Hematopoietic multipotent progenitor cell (in vitro differentiated cells): ENCODE data around the gene MCAT. TPM values are rescaled to one million over a fixed set of nuclear protein-coding genes. Genes with fewer than 3 reads are reported as not detected.

ENCODE experiments used
- DNase-seq, 3 donors: peaks; one replicate each; pipeline ENCODE4 v3.0.0-alpha.2; 2011 to 2015; ENCODE audit warnings: low read depth in 2 of 3, low spot score in 2 of 3
- total RNA-seq: library from RNA; depleted of rRNA; stranded (reverse); fragments of >200 nt; gene quantifications from one replicate; pipeline ENCODE4 v1.2.3, GENCODE V29; 2012

The MCAT gene
- total RNA-seq, 1 donor: 25.0 TPM

DNA sequence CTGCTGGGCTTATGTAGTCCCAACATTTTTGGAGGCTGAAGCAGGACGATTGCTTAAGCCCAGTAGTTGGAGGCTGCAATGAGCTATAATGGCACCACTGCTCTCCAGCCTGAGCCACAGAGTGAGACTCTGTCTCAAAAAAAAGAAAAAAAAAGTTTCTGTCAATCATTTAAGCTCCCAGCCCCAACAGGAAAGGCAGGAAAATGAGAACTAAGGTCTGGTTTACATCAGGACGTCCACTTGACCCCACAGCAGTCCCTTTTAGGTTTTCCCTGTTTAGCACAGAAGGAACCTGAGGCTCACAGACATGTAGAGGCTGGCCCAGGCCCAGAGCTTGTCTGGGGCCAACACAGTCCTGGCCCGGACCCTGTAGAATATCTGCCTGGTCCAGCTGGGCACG is 44.8 kb downstream of the MCAT start:
- DNase-seq: no peak

- no peak for DNase-seq
These were observed 46.8 kb downstream of the MCAT start for GRCh38 chr22:43096420-43096819.

GRCh38 chr22:43094551-43094950 is 48.6 kb downstream of the MCAT start:
- no peak for DNase-seq

- DNase-seq: peak in 1 of 3 donors; percentile 24
These were observed 49.1 kb downstream of the MCAT start for GRCh38 chr22:43094085-43094484.

DNA sequence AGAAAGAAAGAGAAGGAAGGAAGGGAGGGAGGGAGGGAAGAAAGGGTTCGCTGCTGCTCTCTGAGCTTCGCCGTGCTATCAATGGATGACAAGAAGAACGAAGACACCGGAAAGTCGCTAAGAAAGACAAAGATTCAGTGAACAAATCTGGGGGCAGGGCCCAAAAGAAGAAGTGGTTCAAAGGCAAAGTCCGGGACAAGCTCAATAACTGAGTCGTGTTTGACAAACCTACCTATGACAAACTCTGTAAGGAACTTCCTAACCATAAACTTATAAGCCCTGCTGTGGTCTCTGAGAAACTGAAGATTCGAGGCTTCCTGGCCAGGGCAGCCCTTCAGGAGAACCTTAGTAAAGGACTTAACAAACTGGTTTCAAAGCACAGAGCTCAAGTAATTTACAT is 51.1 kb downstream of the MCAT start:
- DNase-seq: peak in 1 of 3 donors; percentile 36

DNA sequence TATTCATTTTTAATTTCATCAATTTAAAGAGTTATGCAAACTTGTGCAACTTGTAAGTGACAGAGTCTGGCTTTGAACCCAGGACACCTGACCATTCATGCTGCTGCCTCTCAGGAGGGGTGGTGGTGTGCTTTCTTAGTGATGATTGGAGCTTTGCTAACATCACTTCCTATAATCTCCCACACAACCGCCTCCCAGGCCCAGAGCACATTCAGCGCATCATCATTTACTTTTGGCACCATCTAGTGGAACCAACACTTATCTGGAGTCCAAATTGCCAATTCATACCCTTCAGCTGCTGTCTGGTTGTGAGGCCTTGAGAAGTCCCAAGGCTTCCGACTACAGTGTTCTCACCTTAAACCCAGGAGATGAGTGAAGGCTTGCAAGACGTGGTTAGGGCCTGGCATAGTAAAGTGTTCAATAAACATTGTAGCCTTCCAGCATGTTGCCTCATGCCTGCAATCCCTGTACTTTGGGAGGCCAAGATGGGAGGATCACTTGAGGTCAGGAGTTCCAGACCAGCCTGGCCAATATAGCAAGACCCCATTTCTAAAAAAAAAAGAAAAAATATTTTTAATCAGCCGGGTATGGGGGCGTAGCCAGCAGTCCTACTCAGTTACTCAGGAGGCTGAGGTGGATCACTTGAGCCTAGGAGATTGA is 52.9 kb downstream of the MCAT start:
- peak; percentile 9 to 92 (median 85) for DNase-seq

DNA sequence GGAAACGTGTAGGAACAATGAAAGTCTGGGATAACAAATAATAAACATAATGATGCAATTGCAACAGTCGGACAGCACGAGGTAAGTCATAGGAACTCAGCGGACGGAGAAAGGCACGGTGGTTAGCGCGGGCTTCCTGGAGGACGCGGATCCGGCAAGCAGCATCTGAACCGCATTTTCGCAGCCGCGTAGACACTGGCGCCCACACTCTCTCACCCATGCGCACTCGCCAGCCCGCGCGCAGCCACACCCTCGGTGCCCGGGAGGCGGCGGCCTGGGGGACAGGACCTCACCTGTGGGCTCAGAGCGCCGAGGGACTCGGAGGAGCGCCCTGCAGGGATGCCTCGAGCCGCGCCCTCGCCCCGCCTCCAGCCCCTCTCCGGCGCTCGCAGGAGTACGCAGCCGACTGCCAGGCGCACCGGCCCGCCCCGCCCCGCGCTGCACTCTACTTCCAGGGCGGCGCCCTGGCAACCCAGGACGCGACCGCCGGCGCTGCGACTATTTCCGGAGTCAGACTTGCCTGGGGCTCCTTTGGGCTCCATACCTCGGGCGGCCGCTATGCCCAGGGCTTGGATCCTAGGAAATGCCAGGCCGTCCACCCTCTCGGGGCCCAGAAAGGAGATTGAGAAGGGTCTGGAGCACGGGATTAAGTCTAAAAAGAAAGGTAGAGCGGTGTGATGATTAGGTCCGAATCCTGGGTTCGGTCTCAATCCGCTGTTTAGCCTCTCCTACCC is 54.0 kb downstream of the MCAT start, which contains the start of gene TTLL1:
Gene TTLL1 (minus strand): TSS at position 408 of the 734 bp plus-strand sequence. CDS start 13,805 bp downstream, outside the sequence.
- DNase-seq: peak; percentile 61 to 86 (median 83)

DNA sequence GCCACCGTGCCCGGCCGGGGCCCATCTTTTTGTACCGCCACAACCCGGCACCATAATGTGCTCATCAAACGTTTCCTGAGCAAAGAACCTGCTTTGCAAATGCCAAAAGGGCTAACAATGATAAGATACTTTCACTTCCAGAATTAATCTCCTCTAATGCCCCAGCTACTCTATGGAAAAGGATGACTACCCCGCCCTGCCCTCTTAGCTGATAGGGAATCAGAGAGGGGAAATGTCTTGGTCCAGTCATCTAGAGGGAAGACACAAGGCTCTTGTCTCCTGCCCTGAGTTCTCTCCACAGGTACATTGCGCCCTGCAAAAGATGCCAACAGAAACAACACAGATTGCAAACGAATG is 54.6 kb downstream of the MCAT start:
- DNase-seq: no peak

DNA sequence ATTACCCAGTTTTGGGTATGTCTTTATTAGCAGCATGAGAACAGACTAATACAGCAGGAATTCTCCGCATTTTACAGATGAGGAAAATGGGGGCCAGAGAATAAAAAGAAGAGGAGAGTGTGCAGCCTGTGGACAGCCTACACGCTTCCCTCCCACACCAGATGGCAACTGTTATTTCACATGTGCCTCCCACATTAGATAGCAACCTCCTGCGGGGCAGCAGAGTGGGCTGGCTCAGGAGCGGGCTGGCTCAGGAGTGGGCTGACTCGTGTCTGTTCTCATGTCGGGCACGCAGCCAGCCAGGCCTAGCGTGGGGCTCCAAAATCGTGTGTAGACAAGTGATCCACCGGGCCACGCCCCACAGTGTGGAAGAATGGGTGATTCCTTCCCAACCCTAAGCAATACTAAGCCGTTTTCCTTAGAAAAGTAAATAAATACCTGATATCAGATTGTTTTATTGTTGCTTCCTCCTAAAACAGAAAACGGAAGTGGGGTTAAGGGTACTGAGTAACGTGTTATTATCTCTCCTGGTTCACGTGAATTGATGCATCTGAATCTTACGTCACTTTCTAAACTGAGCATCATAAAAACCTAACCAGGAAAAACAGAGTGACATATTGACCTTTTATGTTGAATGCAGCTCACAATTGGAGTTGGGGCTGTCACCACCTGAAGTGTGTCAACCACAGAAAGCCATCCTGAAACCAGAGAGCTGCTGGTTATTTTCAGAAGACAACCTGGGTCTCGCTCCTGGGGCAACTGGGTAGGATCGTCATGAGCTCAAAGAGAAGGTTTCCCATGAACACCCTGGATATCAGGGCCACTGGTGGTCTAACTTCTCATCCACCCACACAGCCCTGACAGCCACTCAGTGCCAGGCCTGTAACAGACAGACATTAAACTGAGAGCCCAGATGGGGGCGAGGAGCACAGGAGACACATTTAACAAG is 57.3 kb downstream of the MCAT start:
- DNase-seq: no peak

Other genes starting within 250 kb of the MCAT start
- gene PACSIN2, start 128.2 kb downstream of the MCAT start, total RNA-seq: 59.5 TPM
- gene TTLL1, start 54.0 kb downstream of the MCAT start, total RNA-seq: 12.9 TPM
- 0.81 TPM for gene BIK, start 32.6 kb downstream of the MCAT start, total RNA-seq
- gene TSPO, start 8.2 kb upstream of the MCAT start, total RNA-seq: 162 TPM
- 83.5 TPM for gene TTLL12, start 43.7 kb upstream of the MCAT start, total RNA-seq
- gene SCUBE1, start 200.0 kb upstream of the MCAT start, total RNA-seq: 1.3 TPM